ENCODE data around the gene ELF1.

Gene ELF1

DNA sequence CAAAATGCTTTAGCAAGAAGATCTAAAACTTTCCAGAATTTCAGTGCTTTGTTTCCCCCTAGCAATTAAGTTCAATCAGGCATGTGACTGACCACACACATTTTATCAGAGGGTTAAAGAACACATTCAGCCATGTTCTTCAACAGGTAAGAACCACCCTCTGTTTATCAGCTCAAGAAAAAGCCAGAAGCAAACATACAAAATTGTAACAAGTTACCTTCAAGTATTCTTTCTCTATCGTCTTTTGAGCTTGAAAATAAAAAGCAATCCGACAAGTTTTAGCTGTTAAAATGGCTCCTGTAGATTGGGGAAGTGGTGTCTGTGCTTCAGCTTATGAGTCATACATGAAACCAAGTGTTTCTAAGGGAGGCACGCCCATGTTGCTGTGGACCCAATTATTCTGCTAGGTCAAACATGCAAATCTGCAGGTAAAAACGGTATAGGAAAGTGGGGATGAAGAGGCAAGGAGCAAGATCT, at the start of gene ELF1:
ELF1 (minus strand) TSS at position 306 of the 477 bp plus-strand sequence. CDS start 37,262 bp downstream, outside the sequence.
- DNase-seq = peak in 2 of 56 donors; percentile 3 to 6

DNA sequence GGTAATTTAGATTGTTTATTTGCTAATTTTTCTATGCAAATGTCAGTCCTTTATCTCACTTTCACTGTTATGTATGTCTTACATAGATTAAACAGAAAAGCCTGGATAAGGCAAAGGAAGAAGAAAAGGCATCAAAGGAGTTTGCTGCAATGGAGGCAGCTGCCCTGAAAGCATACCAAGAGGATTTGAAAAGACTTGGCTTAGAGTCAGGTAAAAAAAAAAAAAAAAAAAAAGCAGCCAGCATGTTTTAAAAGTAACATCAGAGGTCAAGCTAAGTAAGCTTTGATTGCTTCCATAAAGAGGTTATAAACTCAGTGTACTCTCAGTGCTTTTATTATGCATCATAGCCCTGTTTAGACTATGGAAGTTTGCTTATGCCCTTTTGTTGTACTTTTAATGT, 46.0 kb upstream of the ELF1 start:
- no peak for DNase-seq

DNA sequence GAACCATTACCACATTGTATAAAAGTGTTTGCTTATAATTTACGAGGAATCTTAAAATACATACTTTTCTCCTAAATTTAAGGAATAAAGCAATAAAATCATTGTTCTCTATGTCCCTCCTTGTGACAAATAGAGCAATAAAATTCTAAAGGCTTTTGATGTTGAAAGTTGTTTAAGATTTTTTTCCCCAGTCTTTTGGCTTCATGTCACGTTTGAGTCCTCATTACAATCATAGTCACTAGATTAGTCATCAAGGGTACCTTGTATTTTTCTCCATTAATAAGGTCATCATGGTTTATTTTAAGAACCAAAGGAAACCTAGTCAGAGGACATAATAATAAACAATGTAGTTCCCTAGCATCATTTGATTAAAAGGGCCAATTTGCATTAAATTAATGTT, 45.4 kb upstream of the ELF1 start:
- no peak for DNase-seq

DNA sequence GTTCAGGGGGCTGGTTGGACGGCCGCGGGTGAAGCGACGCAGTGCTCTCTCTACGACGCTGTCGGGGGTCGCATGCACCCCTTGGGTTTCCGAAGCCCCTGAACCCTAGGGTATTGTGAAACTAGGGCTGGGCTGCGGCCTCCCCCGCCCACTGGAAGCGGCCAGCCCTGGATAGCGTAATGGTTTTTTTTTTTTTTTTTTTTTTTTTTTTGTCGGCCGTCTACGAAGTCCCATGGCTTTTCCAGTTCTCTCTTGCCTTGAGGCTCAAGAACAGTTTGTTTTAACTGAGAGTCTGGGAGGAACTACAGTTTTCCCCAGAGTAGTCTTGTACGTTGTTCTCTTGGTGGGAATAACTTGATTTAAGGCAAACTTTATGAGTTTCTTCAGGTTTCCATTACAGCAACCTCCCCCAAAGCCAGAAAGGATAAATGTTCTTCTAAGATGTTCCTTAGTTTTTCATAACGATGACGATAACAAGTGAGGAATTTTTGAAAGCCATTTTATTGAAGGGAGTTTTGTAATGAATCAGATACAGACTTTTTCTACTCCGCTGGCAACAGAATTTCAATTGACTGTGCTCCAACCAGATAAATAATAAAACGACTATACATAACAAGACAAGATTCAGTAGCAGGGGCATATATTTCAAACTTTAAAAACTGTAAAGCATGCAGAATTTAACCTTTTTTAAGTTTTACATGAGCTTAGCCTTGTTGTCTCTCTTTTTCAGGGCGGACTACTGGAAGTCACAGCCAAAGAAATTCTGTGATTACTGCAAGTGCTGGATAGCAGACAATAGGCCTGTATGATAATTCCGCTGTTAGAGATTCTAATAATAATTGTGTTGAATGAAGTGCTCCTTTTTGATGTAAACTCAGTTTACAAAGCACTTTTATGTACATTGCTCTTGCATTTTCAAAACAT, 43.1 kb upstream of the ELF1 start:
- DNase-seq = peak in 2 of 56 donors; percentile 73 to 84

DNA sequence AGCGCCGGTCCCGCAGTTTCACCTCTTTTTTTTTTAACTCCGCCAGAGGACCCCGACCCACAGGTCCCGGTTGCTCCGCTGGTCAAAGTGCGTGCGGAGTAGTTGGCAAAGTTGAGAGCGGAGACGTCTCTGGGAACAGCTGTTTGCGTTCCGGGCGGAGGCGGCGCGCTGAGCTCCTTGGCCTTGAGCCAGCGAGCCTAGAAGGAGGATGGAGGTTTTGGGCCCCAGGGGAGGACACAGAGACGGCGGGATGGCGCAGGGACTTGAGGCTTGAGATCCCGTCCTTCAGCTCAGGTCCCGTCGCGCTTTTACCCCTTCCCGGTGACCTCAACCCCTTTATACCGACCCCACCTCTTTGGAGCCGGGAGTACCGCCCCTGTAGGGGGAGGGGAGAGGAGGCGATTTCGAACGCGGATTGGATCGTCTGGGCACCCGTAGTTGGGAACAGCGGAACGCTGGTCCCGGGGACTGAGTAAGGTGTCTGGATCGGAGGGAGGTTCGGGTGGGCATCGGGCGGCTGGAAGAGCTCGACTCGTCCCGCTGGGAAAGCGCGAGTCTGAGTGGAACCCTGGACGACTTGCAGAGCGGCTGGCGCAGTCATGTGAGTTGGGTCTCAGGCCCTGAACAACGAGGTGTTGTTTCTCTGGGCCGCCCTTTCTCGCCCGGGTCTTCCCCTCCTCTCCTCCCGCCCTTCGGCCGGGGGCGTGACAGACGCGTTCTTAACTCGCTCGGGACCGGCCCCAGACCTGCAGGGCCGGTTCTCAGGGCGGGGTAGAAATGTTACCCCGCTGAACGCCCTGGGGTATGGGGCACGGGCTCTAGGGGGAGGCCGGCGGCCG, 42.2 kb upstream of the ELF1 start, which contains the start of gene WBP4:
WBP4 (plus strand) TSS at position 435 of the 839 bp plus-strand sequence; CDS start at position 600, 165 bp downstream.
- DNase-seq = peak; percentile 65 to 99 (median 93)

DNA sequence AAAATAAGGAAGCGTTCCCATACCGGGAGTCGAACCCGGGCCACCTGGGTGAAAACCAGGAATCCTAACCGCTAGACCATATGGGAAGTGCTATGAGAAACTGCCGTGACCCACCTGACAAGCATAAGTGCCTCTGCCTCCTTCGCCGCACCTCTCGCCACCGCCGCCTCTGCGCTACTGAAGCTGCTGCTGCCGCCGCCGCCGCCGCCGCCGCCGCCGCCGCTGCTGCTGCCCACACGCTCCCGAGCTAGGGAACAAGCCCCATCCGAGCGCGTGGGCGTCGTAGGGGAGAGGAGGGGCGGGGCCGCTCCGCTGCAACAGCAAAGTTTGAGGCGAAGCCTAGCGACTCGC, 41.6 kb upstream of the ELF1 start:
- peak in 55 of 56 donors; percentile 48 to 93 (median 81) for DNase-seq

DNA sequence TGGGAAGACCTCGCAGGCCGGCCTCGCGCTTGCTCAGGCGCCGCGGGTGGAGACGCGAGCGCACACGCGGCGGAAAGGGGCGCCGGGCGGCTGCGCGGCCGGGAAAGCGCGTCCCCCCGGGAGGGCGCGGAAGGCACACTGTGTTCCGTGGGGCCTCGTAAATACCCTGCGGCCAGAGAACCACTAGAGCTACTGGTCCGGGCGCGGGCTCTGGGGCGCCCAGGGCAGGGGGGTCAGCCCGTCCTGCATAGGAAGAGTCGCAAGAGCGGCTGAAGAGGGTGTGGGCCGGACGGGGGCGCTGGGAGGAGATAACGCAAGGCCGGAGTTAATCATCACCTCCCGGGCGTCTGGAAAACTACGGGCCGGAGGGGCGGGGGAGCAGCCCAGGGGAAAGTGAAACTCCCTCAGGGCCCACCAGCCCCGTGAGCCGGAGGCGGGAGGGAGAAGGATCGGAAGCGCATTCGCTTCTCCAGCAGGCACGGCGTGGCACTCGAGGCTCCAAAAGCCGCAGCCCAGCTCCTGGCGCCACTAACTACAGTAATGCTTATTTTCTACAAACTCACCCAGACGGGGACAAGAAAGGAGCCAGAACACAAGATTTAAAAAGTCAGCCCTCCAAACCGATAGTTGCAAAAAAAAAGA, 41.1 kb upstream of the ELF1 start:
- peak; percentile 20 to 91 (median 78) for DNase-seq

DNA sequence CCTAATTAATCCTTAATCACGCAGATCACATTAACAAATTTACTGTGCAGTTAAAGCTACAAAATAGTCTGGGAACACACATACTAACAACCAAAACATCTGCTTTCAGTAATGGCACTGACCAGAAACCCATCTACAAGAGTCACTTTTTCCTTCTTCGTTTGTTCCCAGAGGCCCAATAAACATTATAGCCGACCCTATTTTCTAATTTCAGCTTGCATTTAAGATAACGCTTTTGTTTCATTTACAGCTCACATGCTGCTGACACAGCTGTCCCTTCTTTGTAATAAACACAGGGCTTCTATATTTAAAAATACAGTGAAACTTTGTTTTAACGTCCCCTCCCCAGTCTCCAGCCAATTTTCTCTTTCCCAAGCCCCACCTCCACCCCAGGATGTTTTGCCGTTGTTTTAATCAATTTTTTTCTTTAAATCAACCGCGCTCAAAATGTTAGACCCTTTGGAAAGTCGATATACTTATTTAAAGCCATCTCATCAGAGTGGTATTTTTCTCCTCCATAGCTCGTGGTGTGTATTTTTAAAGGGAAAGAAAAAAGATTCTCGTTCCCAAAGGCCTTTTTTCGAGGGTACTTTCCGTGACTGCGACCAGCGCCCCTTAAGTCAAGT, 40.5 kb upstream of the ELF1 start:
- DNase-seq = peak in 1 of 56 donors; percentile 34

DNA sequence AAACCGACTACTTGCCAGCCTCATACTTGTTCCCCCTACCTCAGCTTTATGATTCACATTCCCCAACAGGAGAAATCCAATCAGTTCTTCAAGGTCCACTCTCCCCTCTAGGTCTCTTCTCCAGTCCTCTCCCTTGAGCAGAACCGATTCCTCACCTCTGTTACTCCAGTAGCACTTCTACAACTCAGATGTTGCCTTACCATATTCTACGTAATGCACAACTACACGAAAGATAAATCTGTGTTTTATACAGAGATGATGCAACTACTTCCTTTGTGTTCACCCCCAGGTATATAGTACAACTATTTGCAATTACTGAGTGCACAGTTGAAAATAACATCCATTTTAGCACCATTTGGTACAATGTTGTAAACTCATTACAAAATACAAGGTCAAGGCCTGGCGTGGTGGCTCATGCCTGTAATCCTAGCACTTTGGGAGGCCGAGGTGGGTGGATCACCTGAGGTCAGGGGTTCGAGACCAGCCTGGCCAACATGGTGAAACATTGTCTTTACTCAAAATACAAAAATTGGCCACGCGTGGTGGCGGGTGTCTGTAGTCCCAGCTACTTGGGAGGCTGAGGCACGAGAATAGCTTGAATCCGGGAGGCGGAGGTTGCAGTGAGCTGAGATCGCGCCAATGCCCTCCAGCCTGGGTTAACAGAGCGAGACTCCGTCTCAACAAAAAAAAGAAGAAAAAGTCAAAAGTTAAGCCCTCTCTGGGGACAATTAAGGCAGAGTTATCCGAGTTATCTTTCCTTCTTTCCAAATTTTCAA, 39.4 kb upstream of the ELF1 start:
- DNase-seq = no peak

DNA sequence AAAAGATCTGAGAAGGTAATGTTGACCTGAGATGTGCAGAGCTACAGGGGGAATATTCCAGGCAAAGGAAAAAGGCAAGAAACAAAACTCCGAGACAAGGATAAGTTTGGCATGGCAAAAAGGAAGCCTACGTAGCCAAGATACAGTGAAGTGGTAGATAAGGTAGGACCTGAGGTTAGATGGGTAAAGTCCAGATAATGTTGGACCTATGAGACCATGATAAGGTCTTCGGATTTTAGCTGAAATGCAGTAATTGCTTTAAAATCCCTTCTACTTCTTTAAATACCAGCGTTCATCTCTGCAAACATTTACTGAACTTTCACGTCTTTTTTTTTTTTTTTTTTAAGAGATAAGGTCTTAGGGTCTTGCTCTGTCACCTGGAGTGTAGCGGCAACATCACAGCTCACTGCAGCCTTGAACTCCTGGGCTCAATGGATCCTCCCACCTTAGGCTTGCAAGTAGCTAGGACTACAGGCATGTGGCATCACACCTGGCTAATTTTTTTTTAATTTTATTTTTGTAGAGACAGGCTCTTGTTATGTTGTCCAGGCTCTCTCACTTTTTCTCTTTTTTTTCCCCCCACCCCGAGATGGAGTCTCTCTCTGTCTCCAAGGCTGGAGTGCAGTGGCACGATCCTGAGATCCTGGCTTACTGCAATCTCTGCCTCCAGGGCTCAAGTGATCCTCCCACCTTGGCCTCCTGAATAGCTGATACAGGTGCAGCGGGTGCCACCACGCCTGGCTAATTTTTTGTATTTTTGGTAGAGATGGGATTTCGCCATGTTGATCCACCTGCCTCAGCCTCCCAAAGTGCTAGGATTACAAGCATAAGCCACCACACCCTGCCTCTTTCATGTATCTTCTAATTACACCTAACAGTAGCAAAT, 38.0 kb upstream of the ELF1 start:
- no peak for DNase-seq

DNA sequence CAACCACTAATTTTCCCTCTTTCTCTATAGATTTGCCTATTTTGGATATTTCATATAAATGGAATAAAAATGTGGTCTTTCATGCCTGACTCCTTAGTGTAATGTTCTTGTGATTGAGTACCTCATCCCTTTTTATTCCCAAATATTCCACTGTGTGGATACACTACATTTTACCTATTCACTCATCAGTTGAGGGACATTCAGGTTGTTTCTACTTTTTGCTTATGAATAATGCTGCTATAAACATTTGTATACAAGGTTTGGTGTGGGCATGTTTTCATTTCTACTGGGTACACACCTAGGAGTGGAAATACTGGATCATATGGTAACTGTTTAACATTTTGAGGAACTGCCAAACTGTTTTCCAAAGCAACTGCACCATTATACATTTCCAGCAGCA, 37.1 kb upstream of the ELF1 start:
- DNase-seq = no peak

DNA sequence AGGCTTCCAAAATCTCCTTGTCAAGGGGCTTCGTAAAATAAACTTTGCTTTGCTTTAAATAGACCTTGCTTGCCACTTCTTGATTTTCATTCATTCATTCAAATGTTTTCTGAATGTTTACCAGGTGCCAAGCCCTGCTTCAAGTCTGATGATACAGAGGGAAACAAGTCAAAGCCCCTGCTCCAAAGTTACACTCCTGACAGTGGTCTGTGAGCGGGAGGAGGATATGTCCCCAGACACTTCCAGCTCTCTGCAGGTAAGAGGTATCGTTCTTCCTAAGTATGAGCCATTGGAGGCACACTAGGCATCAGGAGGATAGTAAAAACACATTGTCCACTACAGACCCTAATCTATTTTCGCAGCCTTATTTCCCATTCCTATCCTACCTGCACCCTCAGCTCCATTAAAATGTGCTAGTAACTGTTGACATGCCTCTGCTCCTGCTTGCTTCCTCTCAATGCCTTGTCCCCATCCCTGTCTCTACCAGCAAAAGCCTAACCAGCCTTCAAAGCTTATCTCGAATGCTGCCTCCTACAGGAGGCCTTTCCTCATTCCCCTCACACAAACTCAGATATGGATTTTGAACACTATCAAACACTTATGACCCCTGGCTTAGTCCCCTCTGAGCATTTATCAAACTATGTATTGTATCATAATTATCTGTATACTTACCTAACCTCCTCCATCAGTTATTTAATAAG, 36.0 kb upstream of the ELF1 start:
- DNase-seq = no peak

DNA sequence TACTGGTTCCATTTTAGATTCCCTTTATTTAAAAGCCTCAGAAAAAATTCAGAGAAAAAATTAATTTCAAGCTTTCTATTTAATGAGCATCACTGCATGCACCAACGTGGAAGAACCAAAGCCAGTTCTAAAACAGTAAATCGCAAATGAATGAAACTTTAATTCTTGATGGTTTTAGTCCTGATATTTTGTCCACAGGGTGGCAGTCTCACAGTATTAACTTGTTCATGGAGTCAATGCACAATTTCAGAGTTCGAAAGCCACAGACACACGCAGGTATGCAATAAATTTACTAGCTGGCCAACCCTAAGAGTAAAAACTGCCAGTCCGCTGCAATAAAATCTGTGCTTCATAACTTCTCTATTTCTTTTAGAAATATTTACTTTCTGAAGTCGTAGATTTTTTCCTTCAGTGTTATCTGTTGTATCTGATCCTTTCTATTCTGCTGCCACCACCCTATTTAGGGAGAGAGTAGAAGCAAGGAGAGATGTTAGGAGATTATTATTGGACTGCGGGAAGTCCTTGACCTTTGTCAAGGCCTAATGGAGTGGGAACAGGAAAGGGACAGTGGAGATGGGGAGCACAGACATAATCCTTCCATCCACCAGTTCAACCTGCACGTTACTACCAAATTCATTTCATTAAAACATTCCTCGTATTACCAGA, 35.2 kb upstream of the ELF1 start:
- DNase-seq = peak in 2 of 56 donors; percentile 5 to 13

DNA sequence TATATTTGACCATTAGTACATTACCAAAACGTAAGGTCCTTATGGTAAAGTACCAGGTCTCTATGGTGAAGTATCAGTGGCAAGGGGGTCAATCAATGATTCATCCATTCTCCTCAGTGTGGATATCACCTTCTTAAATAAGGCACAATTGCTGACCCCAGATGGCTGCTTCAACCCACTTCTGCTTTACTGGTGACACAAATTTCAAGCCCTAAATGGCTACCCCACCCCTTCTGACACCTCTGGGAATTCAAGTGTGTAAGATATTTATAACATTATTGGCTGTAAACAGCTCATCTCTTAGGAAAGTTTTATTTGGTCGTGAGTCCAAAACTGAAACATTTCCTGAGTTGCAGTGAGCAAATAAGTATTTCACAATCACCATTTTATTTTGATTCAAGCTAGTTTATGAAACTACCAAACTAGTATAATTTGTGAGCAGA, 34.3 kb upstream of the ELF1 start:
- DNase-seq = no peak

DNA sequence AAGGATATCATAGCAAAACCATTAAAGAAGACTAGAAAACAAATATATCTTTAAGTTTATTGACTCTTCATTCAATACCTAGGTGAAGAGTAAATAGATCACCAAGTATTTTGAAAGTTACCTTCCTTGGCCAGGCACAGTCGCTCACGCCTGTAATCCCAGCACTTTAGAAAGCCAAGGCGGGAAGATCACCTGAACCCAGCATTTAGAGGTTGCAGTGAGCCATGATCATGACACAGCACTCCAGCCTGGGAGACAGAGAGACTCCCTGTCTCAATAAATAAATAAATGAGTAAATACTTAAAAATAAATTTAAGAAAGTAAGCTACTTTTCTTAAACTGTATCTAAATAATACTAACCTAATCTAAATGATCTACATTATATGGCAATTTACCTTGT, 33.3 kb upstream of the ELF1 start:
- DNase-seq = no peak

DNA sequence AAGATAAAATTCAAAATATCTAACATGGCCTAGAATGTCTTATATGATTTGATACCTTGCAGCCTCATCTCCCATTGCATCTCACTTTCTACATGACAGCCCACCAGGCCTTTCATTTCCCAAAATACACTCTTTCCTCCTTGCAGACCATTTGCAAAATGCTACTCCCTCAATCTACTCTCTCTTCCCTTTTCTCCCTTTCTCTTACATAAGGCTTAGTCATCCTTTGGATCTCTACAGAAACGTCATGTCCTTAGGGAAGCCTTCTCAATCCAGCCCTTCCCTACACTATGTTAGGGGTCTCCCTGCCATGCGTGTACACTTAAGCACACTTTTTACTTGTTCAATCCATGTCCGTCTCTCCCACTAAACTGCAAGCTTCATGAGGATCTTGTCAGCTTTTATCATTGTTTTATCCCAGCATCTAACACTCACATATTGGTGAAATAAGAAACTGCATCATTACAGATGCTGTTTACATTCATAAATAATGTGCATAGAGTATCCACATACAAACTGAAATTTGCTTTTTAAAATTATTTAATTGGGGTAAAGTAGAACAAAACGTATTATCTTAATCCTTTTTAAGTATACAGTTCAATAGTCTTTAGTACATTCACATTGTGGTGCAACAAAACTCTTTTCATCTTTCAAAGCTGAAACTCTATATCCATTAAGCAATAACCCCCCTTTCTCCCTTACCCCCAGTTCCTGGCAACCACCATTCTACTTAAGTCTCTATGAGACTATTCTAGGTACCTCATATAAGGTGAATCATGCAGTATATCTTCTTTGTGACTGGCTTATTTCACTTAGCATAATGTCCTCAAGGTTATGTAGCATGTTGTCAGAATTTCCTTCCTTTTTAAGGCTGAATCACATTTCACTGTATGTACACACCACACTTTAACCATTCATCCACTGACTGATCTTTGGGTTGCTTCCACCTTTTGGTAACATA, 30.6 kb upstream of the ELF1 start:
- DNase-seq = no peak

DNA sequence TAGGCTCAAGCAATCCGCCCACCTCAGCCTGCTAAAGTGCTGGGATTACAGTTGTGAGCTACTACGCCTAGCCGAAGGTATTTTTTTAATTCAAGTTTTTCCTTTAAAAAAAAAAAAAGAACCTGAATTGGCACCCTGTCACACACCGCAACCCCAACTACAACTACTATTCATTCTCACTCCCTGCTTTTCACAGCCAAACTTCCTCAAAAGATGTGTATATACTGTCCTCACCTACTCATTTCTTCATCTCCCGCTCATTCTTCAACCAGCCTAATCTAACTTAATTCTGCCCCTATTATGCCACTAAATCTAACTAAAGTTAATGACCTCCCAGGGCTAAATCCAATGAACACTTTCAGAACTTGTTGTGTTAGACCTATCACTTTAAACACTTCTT, 29.5 kb upstream of the ELF1 start:
- DNase-seq = no peak
